HepG2 (cell line): ENCODE results near the gene LYRM9. TPM values are rescaled to one million over a fixed set of nuclear protein-coding genes. Genes with fewer than 3 reads are reported as not detected.

Source experiments
- ASH2L ChIP-seq: fragments of 300-600, 200-600 bp; sonication (generic); IDR thresholded peaks from 2 replicates; pipeline ENCODE4 v1.7.0; 2017; ENCODE audit warnings: low read depth, mild to moderate bottlenecking, moderate library complexity, mixed read lengths, low read length; ENCODE audit not compliant: insufficient read length
- KLF12 ChIP-seq: sonication (generic); formaldehyde crosslinking; IDR thresholded peaks from 2 replicates; pipeline ENCODE4 v1.4.0; 2020; ENCODE audit warnings: missing genetic modification reagents, borderline replicate concordance
- KLF16 ChIP-seq, 2 experiments: sonication (generic) in 1 of 2; formaldehyde crosslinking in 1 of 2; IDR thresholded peaks; 2 replicates each; pipeline versions ENCODE4 v1.6.1 to v1.8.0; 2016 to 2023; ENCODE audit warnings: missing genetic modification reagents in 2 of 2, missing compliant biosample characterization in 1 of 2
- MED13 ChIP-seq: sonication (generic); formaldehyde crosslinking; IDR thresholded peaks from 2 replicates; pipeline ENCODE4 v1.5.0; 2020; ENCODE audit warnings: missing genetic modification reagents
- PHF8 ChIP-seq: sonication (generic); formaldehyde crosslinking; IDR thresholded peaks from 2 replicates; pipeline ENCODE4 v1.5.0; 2020; ENCODE audit warnings: missing genetic modification reagents
- RBFOX2 ChIP-seq: fragments of 200-400 bp; formaldehyde crosslinking; IDR thresholded peaks from 2 replicates; pipeline ENCODE4 v1.6.1; 2017; ENCODE audit warnings: low read depth, mild to moderate bottlenecking, low read length
- STAG1 ChIP-seq: sonication (generic); formaldehyde crosslinking; IDR thresholded peaks from 2 replicates; pipeline ENCODE4 v1.4.0; 2020; ENCODE audit warnings: missing genetic modification reagents
- WIZ ChIP-seq: sonication (generic); formaldehyde crosslinking; IDR thresholded peaks from 2 replicates; pipeline ENCODE4 v1.5.1; 2020; ENCODE audit warnings: mild to moderate bottlenecking, missing genetic modification reagents
- ZNF605 ChIP-seq: sonication (generic); formaldehyde crosslinking; IDR thresholded peaks from 2 replicates; pipeline ENCODE4 v1.8.0; 2022; ENCODE audit warnings: mild to moderate bottlenecking, missing genetic modification reagents
- polyA plus RNA-seq, 8 experiments: library from polyadenylated mRNA; depleted of rRNA in 3 of 8; stranded (reverse) in 7 of 8; unstranded in 1 of 8; fragments of >200 nt; fragmentation: Illumina TruSeq in 4 of 8; extraction: Trizol in 4 of 8; gene quantifications; 2 replicates each; pipeline versions ENCODE4 v1.2.1 to v1.2.3, GENCODE V29; 2011 to 2016; ENCODE audit warnings: low read depth in 4 of 8, missing spikeins in 1 of 8, mixed read lengths in 1 of 8; ENCODE audit not compliant: insufficient read depth in 1 of 8
- total RNA-seq, 5 experiments: library from RNA; depleted of rRNA; stranded (reverse); fragments of >200 nt; fragmentation: Illumina TruSeq; extraction: Trizol; gene quantifications; 2 replicates each; pipeline ENCODE4 v1.2.3, GENCODE V29; 2016; ENCODE audit warnings: low read depth in 1 of 5
- TF ChIP-seq, protein P1 (sequence below): sonication (generic); formaldehyde crosslinking; IDR thresholded peaks from 2 replicates; pipeline ENCODE4 v1.4.0; 2020; ENCODE audit warnings: missing genetic modification reagents, borderline replicate concordance
- TF ChIP-seq, protein P2 (sequence below): sonication (generic); formaldehyde crosslinking; IDR thresholded peaks from 2 replicates; pipeline ENCODE4 v1.4.0; 2020; ENCODE audit warnings: missing genetic modification reagents; ENCODE audit errors: not compliant biosample characterization
- TF ChIP-seq, protein P3 (sequence below): sonication (generic); formaldehyde crosslinking; IDR thresholded peaks from 2 replicates; pipeline ENCODE4 v1.4.0; 2020; ENCODE audit warnings: mild to moderate bottlenecking, missing genetic modification reagents
- TF ChIP-seq, protein P4 (sequence below): sonication (generic); formaldehyde crosslinking; IDR thresholded peaks from 2 replicates; pipeline ENCODE4 v1.5.0; 2020; ENCODE audit warnings: mild to moderate bottlenecking, missing genetic modification reagents
- TF ChIP-seq, protein P5 (sequence below): IDR thresholded peaks from 2 replicates; pipeline ENCODE4 v1.6.1; 2016; ENCODE audit warnings: low read depth, missing genetic modification reagents, missing compliant biosample characterization

LYRM9 gene
- total and polyA plus RNA-seq, 2 of the 13 experiments (the other 11 are each of a cell fraction or from before 2014, with no cell fraction given) = 0.24 to 0.66 TPM

DNA sequence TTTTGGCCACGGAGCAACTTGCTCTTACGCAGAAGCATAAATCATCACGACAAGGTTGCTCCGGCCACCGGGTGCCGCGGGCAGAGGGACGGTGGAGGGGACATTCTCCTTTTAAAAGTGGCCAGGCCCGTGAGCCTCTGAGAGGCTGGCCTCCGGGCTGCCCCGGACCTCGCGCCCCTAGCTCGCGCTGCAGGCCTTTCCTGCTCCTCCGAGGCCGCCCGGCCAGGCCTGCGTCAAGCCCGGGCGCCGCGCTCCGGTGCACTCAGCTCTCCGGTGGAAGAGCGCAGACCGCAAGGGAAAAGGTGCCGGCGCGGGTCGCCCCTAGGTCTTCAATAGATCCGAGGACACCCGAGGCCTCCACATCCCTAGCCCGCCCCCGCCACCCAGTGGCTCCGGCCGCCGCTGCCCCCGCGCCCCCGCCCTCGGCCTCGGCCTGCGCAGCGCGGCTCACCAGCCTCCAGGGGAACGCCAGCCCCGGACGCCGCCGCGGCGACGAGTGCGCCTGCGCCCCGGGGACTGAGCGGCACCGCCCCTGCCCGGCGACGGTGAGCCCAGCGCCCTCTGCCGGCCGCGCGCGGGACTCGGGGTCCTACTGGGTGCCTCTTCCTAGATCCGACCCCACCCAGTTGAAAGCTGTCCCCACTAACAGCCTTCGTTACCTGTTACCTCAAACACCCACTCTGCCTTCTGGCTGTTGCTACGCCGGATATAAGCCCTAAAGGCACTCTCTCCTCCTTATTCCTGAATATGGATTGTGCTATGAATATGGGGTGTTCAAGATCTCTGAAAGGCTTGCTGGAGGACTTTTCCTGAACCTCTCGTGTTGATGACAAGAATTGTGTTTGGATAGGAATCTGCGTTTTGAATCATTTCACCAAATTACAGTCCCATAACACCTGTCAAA is at the start of gene LYRM9 (continued):
- TF ChIP-seq, protein P1, sequence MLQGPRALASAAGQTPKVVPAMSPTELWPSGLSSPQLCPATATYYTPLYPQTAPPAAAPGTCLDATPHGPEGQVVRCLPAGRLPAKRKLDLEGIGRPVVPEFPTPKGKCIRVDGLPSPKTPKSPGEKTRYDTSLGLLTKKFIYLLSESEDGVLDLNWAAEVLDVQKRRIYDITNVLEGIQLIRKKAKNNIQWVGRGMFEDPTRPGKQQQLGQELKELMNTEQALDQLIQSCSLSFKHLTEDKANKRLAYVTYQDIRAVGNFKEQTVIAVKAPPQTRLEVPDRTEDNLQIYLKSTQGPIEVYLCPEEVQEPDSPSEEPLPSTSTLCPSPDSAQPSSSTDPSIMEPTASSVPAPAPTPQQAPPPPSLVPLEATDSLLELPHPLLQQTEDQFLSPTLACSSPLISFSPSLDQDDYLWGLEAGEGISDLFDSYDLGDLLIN (CRISPR knock-in tag) = 0 out of 2 replicates have a peak, but pooled peaks have one; percentile 37
- TF ChIP-seq KLF12 (CRISPR knock-in tag) = peak; percentile 86; the same call in 1 of the 2 replicates
- peak; percentile 81 for TF ChIP-seq PHF8 (CRISPR knock-in tag)
- peak in 1 of 2 experiments; percentile 34; a peak in 1 of 4 replicates for TF ChIP-seq KLF16 (CRISPR knock-in tag; IDR thresholded peaks at IDR 0.05)
- peak; percentile 14 for TF ChIP-seq ASH2L
- no peak for TF ChIP-seq ZNF605 (CRISPR knock-in tag)
- TF ChIP-seq, protein P2, sequence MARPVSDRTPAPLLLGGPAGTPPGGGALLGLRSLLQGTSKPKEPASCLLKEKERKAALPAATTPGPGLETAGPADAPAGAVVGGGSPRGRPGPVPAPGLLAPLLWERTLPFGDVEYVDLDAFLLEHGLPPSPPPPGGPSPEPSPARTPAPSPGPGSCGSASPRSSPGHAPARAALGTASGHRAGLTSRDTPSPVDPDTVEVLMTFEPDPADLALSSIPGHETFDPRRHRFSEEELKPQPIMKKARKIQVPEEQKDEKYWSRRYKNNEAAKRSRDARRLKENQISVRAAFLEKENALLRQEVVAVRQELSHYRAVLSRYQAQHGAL = no peak
- peak; percentile 40; the same call in 1 of the 2 replicates for TF ChIP-seq STAG1 (CRISPR knock-in tag)
- TF ChIP-seq WIZ (CRISPR knock-in tag) = no peak
- TF ChIP-seq, protein P3, sequence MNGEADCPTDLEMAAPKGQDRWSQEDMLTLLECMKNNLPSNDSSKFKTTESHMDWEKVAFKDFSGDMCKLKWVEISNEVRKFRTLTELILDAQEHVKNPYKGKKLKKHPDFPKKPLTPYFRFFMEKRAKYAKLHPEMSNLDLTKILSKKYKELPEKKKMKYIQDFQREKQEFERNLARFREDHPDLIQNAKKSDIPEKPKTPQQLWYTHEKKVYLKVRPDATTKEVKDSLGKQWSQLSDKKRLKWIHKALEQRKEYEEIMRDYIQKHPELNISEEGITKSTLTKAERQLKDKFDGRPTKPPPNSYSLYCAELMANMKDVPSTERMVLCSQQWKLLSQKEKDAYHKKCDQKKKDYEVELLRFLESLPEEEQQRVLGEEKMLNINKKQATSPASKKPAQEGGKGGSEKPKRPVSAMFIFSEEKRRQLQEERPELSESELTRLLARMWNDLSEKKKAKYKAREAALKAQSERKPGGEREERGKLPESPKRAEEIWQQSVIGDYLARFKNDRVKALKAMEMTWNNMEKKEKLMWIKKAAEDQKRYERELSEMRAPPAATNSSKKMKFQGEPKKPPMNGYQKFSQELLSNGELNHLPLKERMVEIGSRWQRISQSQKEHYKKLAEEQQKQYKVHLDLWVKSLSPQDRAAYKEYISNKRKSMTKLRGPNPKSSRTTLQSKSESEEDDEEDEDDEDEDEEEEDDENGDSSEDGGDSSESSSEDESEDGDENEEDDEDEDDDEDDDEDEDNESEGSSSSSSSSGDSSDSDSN (CRISPR knock-in tag) = peak; percentile 91
- TF ChIP-seq MED13 (CRISPR knock-in tag) = no peak
- TF ChIP-seq, protein P4, sequence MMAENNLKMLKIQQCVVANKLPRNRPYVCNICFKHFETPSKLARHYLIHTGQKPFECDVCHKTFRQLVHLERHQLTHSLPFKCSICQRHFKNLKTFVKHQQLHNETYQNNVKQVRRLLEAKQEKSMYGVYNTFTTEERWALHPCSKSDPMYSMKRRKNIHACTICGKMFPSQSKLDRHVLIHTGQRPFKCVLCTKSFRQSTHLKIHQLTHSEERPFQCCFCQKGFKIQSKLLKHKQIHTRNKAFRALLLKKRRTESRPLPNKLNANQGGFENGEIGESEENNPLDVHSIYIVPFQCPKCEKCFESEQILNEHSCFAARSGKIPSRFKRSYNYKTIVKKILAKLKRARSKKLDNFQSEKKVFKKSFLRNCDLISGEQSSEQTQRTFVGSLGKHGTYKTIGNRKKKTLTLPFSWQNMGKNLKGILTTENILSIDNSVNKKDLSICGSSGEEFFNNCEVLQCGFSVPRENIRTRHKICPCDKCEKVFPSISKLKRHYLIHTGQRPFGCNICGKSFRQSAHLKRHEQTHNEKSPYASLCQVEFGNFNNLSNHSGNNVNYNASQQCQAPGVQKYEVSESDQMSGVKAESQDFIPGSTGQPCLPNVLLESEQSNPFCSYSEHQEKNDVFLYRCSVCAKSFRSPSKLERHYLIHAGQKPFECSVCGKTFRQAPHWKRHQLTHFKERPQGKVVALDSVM (CRISPR knock-in tag) = peak; percentile 96
- TF ChIP-seq RBFOX2 = peak; percentile 42
- TF ChIP-seq, protein P5, sequence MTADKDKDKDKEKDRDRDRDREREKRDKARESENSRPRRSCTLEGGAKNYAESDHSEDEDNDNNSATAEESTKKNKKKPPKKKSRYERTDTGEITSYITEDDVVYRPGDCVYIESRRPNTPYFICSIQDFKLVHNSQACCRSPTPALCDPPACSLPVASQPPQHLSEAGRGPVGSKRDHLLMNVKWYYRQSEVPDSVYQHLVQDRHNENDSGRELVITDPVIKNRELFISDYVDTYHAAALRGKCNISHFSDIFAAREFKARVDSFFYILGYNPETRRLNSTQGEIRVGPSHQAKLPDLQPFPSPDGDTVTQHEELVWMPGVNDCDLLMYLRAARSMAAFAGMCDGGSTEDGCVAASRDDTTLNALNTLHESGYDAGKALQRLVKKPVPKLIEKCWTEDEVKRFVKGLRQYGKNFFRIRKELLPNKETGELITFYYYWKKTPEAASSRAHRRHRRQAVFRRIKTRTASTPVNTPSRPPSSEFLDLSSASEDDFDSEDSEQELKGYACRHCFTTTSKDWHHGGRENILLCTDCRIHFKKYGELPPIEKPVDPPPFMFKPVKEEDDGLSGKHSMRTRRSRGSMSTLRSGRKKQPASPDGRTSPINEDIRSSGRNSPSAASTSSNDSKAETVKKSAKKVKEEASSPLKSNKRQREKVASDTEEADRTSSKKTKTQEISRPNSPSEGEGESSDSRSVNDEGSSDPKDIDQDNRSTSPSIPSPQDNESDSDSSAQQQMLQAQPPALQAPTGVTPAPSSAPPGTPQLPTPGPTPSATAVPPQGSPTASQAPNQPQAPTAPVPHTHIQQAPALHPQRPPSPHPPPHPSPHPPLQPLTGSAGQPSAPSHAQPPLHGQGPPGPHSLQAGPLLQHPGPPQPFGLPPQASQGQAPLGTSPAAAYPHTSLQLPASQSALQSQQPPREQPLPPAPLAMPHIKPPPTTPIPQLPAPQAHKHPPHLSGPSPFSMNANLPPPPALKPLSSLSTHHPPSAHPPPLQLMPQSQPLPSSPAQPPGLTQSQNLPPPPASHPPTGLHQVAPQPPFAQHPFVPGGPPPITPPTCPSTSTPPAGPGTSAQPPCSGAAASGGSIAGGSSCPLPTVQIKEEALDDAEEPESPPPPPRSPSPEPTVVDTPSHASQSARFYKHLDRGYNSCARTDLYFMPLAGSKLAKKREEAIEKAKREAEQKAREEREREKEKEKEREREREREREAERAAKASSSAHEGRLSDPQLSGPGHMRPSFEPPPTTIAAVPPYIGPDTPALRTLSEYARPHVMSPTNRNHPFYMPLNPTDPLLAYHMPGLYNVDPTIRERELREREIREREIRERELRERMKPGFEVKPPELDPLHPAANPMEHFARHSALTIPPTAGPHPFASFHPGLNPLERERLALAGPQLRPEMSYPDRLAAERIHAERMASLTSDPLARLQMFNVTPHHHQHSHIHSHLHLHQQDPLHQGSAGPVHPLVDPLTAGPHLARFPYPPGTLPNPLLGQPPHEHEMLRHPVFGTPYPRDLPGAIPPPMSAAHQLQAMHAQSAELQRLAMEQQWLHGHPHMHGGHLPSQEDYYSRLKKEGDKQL (CRISPR knock-in tag) = no peak
